CD14-positive monocyte (primary cell): ENCODE measurements around the gene DOP1B. TPM values are rescaled to one million over a fixed set of nuclear protein-coding genes. Genes with fewer than 3 reads are reported as not detected.

ENCODE experiments used
- DNase-seq, 3 donors: peaks; one replicate each; pipeline ENCODE4 v3.0.0-alpha.2; 2011 to 2022
- H2AFZ ChIP-seq: 2 replicates; pipeline ENCODE4 v1.6.0; 2012; ENCODE audit warnings: mild to moderate bottlenecking, low read depth, low read length, inconsistent platforms; ENCODE audit not compliant: insufficient read depth, poor library complexity, severe bottlenecking
- H3K27ac ChIP-seq, 2 donors: 1 replicate in 1 of 2; 2 replicates in 1 of 2; pipeline ENCODE4 v1.5.1; 2012 to 2013; ENCODE audit warnings: low read length in 2 of 2, control low read depth in 1 of 2, inconsistent platforms in 1 of 2, low read depth in 1 of 2, mild to moderate bottlenecking in 1 of 2
- H3K27me3 ChIP-seq, 2 donors: one replicate each; pipeline versions ENCODE4 v1.6.0 to v1.6.1; 2011 to 2013; ENCODE audit warnings: low read length in 2 of 2; ENCODE audit not compliant: control insufficient read depth in 2 of 2, insufficient read depth in 2 of 2
- H3K36me3 ChIP-seq, 2 donors: replicated peaks in 1 of 2; 1 replicate in 1 of 2; 2 replicates in 1 of 2; pipeline versions ENCODE4 v1.5.1 to v1.6.1; 2012 to 2013; ENCODE audit warnings: low read length in 2 of 2, control low read depth in 1 of 2, inconsistent platforms in 1 of 2, mild to moderate bottlenecking in 1 of 2; ENCODE audit not compliant: insufficient read depth in 2 of 2, control insufficient read depth in 1 of 2
- H3K4me1 ChIP-seq, 2 donors: 1 replicate in 1 of 2; 2 replicates in 1 of 2; pipeline versions ENCODE4 v1.5.1 to v1.6.1; 2012 to 2013; ENCODE audit warnings: low read length in 2 of 2, control low read depth in 1 of 2, inconsistent platforms in 1 of 2, mild to moderate bottlenecking in 1 of 2, moderate library complexity in 1 of 2; ENCODE audit not compliant: insufficient read depth in 2 of 2, control insufficient read depth in 1 of 2
- H3K4me2 ChIP-seq: replicated peaks from 2 replicates; pipeline ENCODE3; 2012; ENCODE audit warnings: low read length, moderate library complexity, mild to moderate bottlenecking; ENCODE audit not compliant: poor library complexity, severe bottlenecking; ENCODE audit errors: extremely low read depth
- H3K4me3 ChIP-seq, 3 experiments: fragments of 200-600 bp in 1 of 3; sonication (generic) in 1 of 3; replicated peaks in 1 of 3; 1 replicate in 2 of 3; 2 replicates in 1 of 3; pipeline ENCODE4 v1.5.1; 2011 to 2013; ENCODE audit warnings: low read length in 3 of 3, mild to moderate bottlenecking in 3 of 3, control low read depth in 2 of 3, low read depth in 2 of 3, inconsistent platforms in 1 of 3, moderate library complexity in 1 of 3
- H3K79me2 ChIP-seq: 2 replicates; pipeline ENCODE4 v1.6.0; 2012; ENCODE audit warnings: mild to moderate bottlenecking, control low read depth, inconsistent platforms, low read length, moderate library complexity; ENCODE audit not compliant: insufficient read depth
- H3K9ac ChIP-seq: 2 replicates; pipeline ENCODE4 v1.6.0; 2017; ENCODE audit warnings: low read length, mild to moderate bottlenecking; ENCODE audit not compliant: insufficient read depth, poor library complexity, severe bottlenecking
- H3K9me3 ChIP-seq, 2 donors: replicated peaks in 1 of 2; 1 replicate in 1 of 2; 2 replicates in 1 of 2; pipeline versions ENCODE4 v1.5.1 to v1.6.1; 2012 to 2013; ENCODE audit warnings: low read length in 2 of 2, control low read depth in 1 of 2; ENCODE audit not compliant: control insufficient read depth in 1 of 2, insufficient read depth in 1 of 2
- H4K20me1 ChIP-seq: 2 replicates; pipeline ENCODE4 v1.6.0; 2012; ENCODE audit warnings: mild to moderate bottlenecking, low read length, control low read depth, moderate library complexity; ENCODE audit not compliant: insufficient read depth
- H3K27ac Mint-ChIP-seq, 7 donors: one replicate each; pipeline ENCODE4 v1.8.0; 2020; ENCODE audit warnings: mild to moderate bottlenecking in 7 of 7, mixed read lengths in 7 of 7, moderate library complexity in 6 of 7, inconsistent platforms in 2 of 7
- H3K27me3 Mint-ChIP-seq, 3 donors: one replicate each; pipeline ENCODE4 v1.8.0; 2021 to 2022; ENCODE audit warnings: low read depth in 3 of 3, mild to moderate bottlenecking in 3 of 3, mixed read lengths in 3 of 3, moderate library complexity in 3 of 3, inconsistent platforms in 1 of 3
- H3K36me3 Mint-ChIP-seq, 2 donors: one replicate each; pipeline ENCODE4 v1.8.0; 2020; ENCODE audit warnings: mixed read lengths in 2 of 2, inconsistent platforms in 1 of 2, mild to moderate bottlenecking in 1 of 2
- H3K4me1 Mint-ChIP-seq: one replicate; pipeline ENCODE4 v1.8.0; 2020; ENCODE audit warnings: mild to moderate bottlenecking, mixed read lengths
- H3K4me3 Mint-ChIP-seq, 2 donors: one replicate each; pipeline ENCODE4 v1.8.0; 2020; ENCODE audit warnings: mild to moderate bottlenecking in 2 of 2, mixed read lengths in 2 of 2, moderate library complexity in 1 of 2
- H3K9me3 Mint-ChIP-seq, 7 donors: one replicate each; pipeline ENCODE4 v1.8.0; 2020 to 2022; ENCODE audit warnings: mixed read lengths in 7 of 7, mild to moderate bottlenecking in 6 of 7, moderate library complexity in 6 of 7, inconsistent platforms in 2 of 7
- WGBS: methylation state at CpG from one replicate; pipeline ENCODE4 v1.1.5; 2013; ENCODE audit warnings: missing lambda C conversion rate; ENCODE audit not compliant: insufficient coverage; 5-methylcytosine and 5-hydroxymethylcytosine counted together
- intact Hi-C, 2 donors: fragments of 100-400 bp; cut with micrococcal nuclease; formaldehyde crosslinking; loops; one replicate each; pipeline versions ENCODE4 v1.15.0 to v1.15.1; 2023
- polyA plus RNA-seq, 3 donors: library from polyadenylated mRNA; depleted of rRNA in 1 of 3; unstranded in 2 of 3; stranded (reverse) in 1 of 3; fragments of 300-500 nt in 2 of 3; fragments of >200 nt in 1 of 3; fragmentation: Illumina TruSeq in 2 of 3; gene quantifications; 1 replicate in 2 of 3; 2 replicates in 1 of 3; pipeline ENCODE4 v1.2.3, GENCODE V29; 2012 to 2021
- TF ChIP-seq, protein P1 (sequence below): fragments of 200-600 bp; IDR thresholded peaks from one replicate; pipeline ENCODE4 v1.8.0; 2022; ENCODE audit warnings: antibody characterized with exemption, mild to moderate bottlenecking

Gene DOP1B
- polyA plus RNA-seq, 3 donors: 6.0 to 14.4 (median 11.0) TPM

- H3K36me3 ChIP-seq: no peaks in the 10 kb centered on the region
- TF ChIP-seq, protein P1, sequence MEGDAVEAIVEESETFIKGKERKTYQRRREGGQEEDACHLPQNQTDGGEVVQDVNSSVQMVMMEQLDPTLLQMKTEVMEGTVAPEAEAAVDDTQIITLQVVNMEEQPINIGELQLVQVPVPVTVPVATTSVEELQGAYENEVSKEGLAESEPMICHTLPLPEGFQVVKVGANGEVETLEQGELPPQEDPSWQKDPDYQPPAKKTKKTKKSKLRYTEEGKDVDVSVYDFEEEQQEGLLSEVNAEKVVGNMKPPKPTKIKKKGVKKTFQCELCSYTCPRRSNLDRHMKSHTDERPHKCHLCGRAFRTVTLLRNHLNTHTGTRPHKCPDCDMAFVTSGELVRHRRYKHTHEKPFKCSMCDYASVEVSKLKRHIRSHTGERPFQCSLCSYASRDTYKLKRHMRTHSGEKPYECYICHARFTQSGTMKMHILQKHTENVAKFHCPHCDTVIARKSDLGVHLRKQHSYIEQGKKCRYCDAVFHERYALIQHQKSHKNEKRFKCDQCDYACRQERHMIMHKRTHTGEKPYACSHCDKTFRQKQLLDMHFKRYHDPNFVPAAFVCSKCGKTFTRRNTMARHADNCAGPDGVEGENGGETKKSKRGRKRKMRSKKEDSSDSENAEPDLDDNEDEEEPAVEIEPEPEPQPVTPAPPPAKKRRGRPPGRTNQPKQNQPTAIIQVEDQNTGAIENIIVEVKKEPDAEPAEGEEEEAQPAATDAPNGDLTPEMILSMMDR: no peak
- H3K9me3 ChIP-seq: no peaks in the 10 kb centered on the region
- Mint-ChIP-seq H3K27ac (no peak overlapping the region), H3K9me3 (peaks cover 0 to 5% (median 0%) of the 10 kb centered on the region in 7 donors), H3K4me3 (no peak overlapping the region), H3K27me3 (peaks cover 0 to 5% (median 1%) of the 10 kb centered on the region in 3 donors), H3K4me1 (peaks cover 15% of the 10 kb centered on the region), H3K36me3 (no peaks in the 10 kb centered on the region)
- no peaks in the 10 kb centered on the region for H3K27me3 ChIP-seq
- no peak overlapping the region for H3K27ac ChIP-seq
- no peak overlapping the region for H3K9ac ChIP-seq
- H3K4me3 ChIP-seq: no peak overlapping the region
- no CpG with 5 or more reads among the region's 2 CpGs for WGBS
- H3K79me2 ChIP-seq: no peaks in the 10 kb centered on the region
- H2AFZ ChIP-seq: no peak overlapping the region
- peaks cover 10 to 20% of the 10 kb centered on the region in 2 donors for H3K4me1 ChIP-seq
- intact Hi-C loops: loop anchor here in 1 of 2 donors (10.0 kb wide), 1 partner anchor 53 kb away; the partner anchor contains the start of gene SETD4
- DNase-seq: no peak
- H4K20me1 ChIP-seq: no peaks in the 10 kb centered on the region
- H3K4me2 ChIP-seq: no peak overlapping the region
Measured at GRCh38 chr21:36117286-36117741, 39.3 kb upstream of the DOP1B start.

- Histone ChIP-seq H3K4me2 (no peak overlapping the region), H3K9ac (no peak overlapping the region), H3K4me1 (no peaks in the 10 kb centered on the region), H3K9me3 (no peaks in the 10 kb centered on the region), H3K27me3 (no peaks in the 10 kb centered on the region), H4K20me1 (no peaks in the 10 kb centered on the region), H3K79me2 (no peaks in the 10 kb centered on the region), H3K4me3 (no peak overlapping the region), H3K27ac (no peak overlapping the region), H3K36me3 (no peaks in the 10 kb centered on the region), H2AFZ (no peak overlapping the region)
- Mint-ChIP-seq H3K4me1 (peaks cover 2% of the 10 kb centered on the region), H3K36me3 (no peaks in the 10 kb centered on the region), H3K27me3 (peaks cover 0 to 9% (median 2%) of the 10 kb centered on the region in 3 donors), H3K4me3 (no peak overlapping the region), H3K9me3 (peaks cover 0 to 5% (median 0%) of the 10 kb centered on the region in 7 donors), H3K27ac (no peak overlapping the region)
- TF ChIP-seq, protein P1: no peak
- DNase-seq: no peak
- 100% methylated on average over 2 of the region's 7 CpGs for WGBS
- intact Hi-C loops: no loop called here
Measured at GRCh38 chr21:36120304-36120888, 36.2 kb upstream of the DOP1B start.
